Peyer's patch (tissue), 4 donors: ENCODE measurements around the gene SMIM3.

ENCODE experiments used
- POLR2A ChIP-seq, 2 donors: fragments of 450-650 bp; IDR thresholded peaks; one replicate each; pipeline ENCODE4 v1.5.1; 2017; ENCODE audit warnings: antibody characterized with exemption in 2 of 2, mild to moderate bottlenecking in 2 of 2, moderate library complexity in 2 of 2
- TF ChIP-seq, protein P1 (sequence below), 6 experiments: fragments of 450-650 bp in 4 of 6; fragments of 200-600 bp in 2 of 6; sonication (generic) in 1 of 6; IDR thresholded peaks; one replicate each; pipeline ENCODE4 v1.5.1; 2017 to 2019; ENCODE audit warnings: antibody characterized with exemption in 6 of 6, mild to moderate bottlenecking in 3 of 6, moderate library complexity in 1 of 6

GRCh38 chr5:150734579-150735384 is 43.8 kb upstream of the SMIM3 start:
- no peak for TF ChIP-seq POLR2A (IDR thresholded peaks at IDR 0.05)
- TF ChIP-seq, protein P1, sequence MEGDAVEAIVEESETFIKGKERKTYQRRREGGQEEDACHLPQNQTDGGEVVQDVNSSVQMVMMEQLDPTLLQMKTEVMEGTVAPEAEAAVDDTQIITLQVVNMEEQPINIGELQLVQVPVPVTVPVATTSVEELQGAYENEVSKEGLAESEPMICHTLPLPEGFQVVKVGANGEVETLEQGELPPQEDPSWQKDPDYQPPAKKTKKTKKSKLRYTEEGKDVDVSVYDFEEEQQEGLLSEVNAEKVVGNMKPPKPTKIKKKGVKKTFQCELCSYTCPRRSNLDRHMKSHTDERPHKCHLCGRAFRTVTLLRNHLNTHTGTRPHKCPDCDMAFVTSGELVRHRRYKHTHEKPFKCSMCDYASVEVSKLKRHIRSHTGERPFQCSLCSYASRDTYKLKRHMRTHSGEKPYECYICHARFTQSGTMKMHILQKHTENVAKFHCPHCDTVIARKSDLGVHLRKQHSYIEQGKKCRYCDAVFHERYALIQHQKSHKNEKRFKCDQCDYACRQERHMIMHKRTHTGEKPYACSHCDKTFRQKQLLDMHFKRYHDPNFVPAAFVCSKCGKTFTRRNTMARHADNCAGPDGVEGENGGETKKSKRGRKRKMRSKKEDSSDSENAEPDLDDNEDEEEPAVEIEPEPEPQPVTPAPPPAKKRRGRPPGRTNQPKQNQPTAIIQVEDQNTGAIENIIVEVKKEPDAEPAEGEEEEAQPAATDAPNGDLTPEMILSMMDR (IDR thresholded peaks at IDR 0.05): no peak
